ENCODE results near the gene DHRS7B. TPM values are rescaled to one million over a fixed set of nuclear protein-coding genes. Genes with fewer than 3 reads are reported as not detected.

The DHRS7B gene
- total RNA-seq, 4 donors from 2014 or later, result 18.8 to 32.4 (median 22.3) TPM

- Histone ChIP-seq H3K9me3 (no peaks in the 10 kb centered on the region), H3K4me3 (no peak overlapping the region), H3K27ac (no peak overlapping the region), H3K36me3 (no peaks in the 10 kb centered on the region), H3K27me3 (no peaks in the 10 kb centered on the region), H3K4me1 (no peaks in the 10 kb centered on the region)
- DNase-seq, result no peak
- 43 to 53% methylated on average over 3 to 5 of the region's 7 CpGs for whole genome bisulfite sequencing, 2 donors
- TF ChIP-seq POLR2A (IDR thresholded peaks at IDR 0.05) (no peak), CTCF (IDR thresholded peaks at IDR 0.05) (no peak)
- intact Hi-C loops (cut with DNase I), result no loop called here
These were observed 107.0 kb downstream of the DHRS7B start for GRCh38 chr17:21233581-21234347.

GRCh38 chr17:21235921-21236320 is 109.2 kb downstream of the DHRS7B start:
- H3K4me1 ChIP-seq, result no peaks in the 10 kb centered on the region
- intact Hi-C loops (cut with DNase I), result no loop called here
- H3K36me3 ChIP-seq, result no peaks in the 10 kb centered on the region
- TF ChIP-seq CTCF (IDR thresholded peaks at IDR 0.05) (no peak), POLR2A (IDR thresholded peaks at IDR 0.05) (no peak)
- H3K27ac ChIP-seq, result no peak overlapping the region
- H3K27me3 ChIP-seq, result no peaks in the 10 kb centered on the region
- no peaks in the 10 kb centered on the region for H3K9me3 ChIP-seq
- DNase-seq, result no peak
- H3K4me3 ChIP-seq, result no peak overlapping the region
- WGBS, 2 donors, result 64% methylated on average over 1 of the region's 1 CpG

GRCh38 chr17:21239680-21240368 is 113.1 kb downstream of the DHRS7B start:
- no peak for DNase-seq

GRCh38 chr17:21240369-21241055 is 113.7 kb downstream of the DHRS7B start:
- H3K36me3 ChIP-seq, result peaks cover 0 to 17% (median 0%) of the 10 kb centered on the region in 3 donors
- intact Hi-C loops (cut with DNase I), result no loop called here
- TF ChIP-seq POLR2A (IDR thresholded peaks at IDR 0.05), result no peak
- no peak for TF ChIP-seq CTCF (IDR thresholded peaks at IDR 0.05)
- H3K27me3 ChIP-seq, result no peaks in the 10 kb centered on the region
- 65 to 68% methylated on average over 15 of the region's 25 CpGs for WGBS, 2 donors
- DNase-seq, result no peak
- no peaks in the 10 kb centered on the region for H3K9me3 ChIP-seq
- H3K4me1 ChIP-seq, result peaks cover 0 to 9% (median 0%) of the 10 kb centered on the region in 3 donors
- no peak overlapping the region for H3K27ac ChIP-seq
- no peak overlapping the region for H3K4me3 ChIP-seq

More at GRCh38 chr17:21239680-21240368, 113.1 kb downstream of the DHRS7B start:
- Histone ChIP-seq H3K27me3 (no peaks in the 10 kb centered on the region), H3K36me3 (peaks cover 0 to 17% (median 0%) of the 10 kb centered on the region in 3 donors), H3K4me1 (peaks cover 0 to 9% (median 0%) of the 10 kb centered on the region in 3 donors), H3K27ac (no peak overlapping the region), H3K4me3 (no peak overlapping the region), H3K9me3 (no peaks in the 10 kb centered on the region)
- 74 to 79% methylated on average over 5 to 8 of the region's 12 CpGs for WGBS, 2 donors
- intact Hi-C loops (cut with DNase I), result no loop called here
- TF ChIP-seq CTCF (IDR thresholded peaks at IDR 0.05), result peak in 4 of 6 experiments; percentile 22 to 55 (median 38)
- TF ChIP-seq POLR2A (IDR thresholded peaks at IDR 0.05), result no peak

Small RNA genes lying within 50 kb of the gene (small RNA-seq; reads per million reads assigned to genes)
- gene RN7SL426P, result 0 reads per million in 4 donors

Other genes with a start within 250 kb of the DHRS7B start
- 10 to 100 TPM; 61.7 to 91.2 (median 78.0) TPM for gene USP22, start 84.0 kb upstream of the DHRS7B start, total RNA-seq
- 10 to 100 TPM; 17.8 to 29.0 (median 20.2) TPM for gene TMEM11, start 87.2 kb downstream of the DHRS7B start, total RNA-seq
- gene NATD1, start 126.4 kb downstream of the DHRS7B start, total RNA-seq, result 1 to 10 TPM; 2.4 to 5.1 (median 3.2) TPM
- 10 to 100 TPM; 24.1 to 53.6 (median 38.4) TPM for gene MAP2K3, start 157.7 kb downstream of the DHRS7B start, total RNA-seq
- under 1 TPM in 3 of 4 donors, not detected in 1; 0.09 to 0.73 (median 0.38) TPM for gene KCNJ12, start 249.4 kb downstream of the DHRS7B start, total RNA-seq

Measured in esophagus squamous epithelium (tissue), 5 donors.